Measurements from ENCODE around the gene SEC24B. TPM values are rescaled to one million over a fixed set of nuclear protein-coding genes. Genes with fewer than 3 reads are reported as not detected.

Gene SEC24B
- total RNA-seq, 1 experiment from 2014 or later, result 27.1 TPM

DNA sequence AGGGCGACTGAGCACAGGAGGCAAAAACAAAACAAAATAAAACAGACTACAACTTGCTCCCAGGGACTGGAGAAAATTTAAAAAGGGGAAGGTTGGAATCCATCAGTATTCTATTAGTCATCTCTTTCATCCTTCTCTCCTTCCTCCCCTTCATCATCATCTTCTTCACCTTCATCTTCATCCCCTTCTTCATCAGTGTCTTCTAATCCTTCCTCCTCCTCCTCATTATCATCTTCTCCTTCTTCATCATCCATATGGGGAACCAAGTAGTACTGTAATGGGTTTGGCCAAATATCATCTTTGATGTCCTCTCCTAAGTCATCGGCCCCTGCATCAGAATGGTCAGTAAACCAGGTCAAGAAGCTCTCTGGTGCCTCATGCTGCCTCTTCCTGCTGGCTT lies 119.5 kb downstream of the SEC24B start:
- H3K56ac ChIP-seq (ENCODE audit: insufficient read length, low read depth, low read length), result no peak overlapping the region
- no peak overlapping the region for H2AFZ ChIP-seq (ENCODE audit: low read length)
- H3K27ac ChIP-seq (ENCODE audit: insufficient read length, low read depth, low read length), result no peak overlapping the region
- no peaks in the 10 kb centered on the region for H3K23me2 ChIP-seq (ENCODE audit: insufficient read length, low read depth, low read length, poor library complexity, severe bottlenecking)
- H3K4me1 ChIP-seq (ENCODE audit: insufficient read depth, low read length), result no peaks in the 10 kb centered on the region
- H3K9me3 ChIP-seq (ENCODE audit: control insufficient read depth, low read depth, low read length), result no peaks in the 10 kb centered on the region
- no peaks in the 10 kb centered on the region for H3K27me3 ChIP-seq (ENCODE audit: insufficient read depth, low read length)
- no peak overlapping the region for H4K91ac ChIP-seq (ENCODE audit: insufficient read length, low read depth, low read length)
- H3K4ac ChIP-seq (ENCODE audit: low read depth, low read length), result no peak overlapping the region
- H2BK120ac ChIP-seq (ENCODE audit: low read depth, low read length, poor library complexity, severe bottlenecking), result no peak overlapping the region
- no peak overlapping the region for H3K23ac ChIP-seq (ENCODE audit: insufficient read length, low read depth, low read length)
- no peaks in the 10 kb centered on the region for H3K79me2 ChIP-seq (ENCODE audit: insufficient read depth, low read length)
- H3K4me1 Mint-ChIP-seq, result peaks cover 6 to 8% of the 10 kb centered on the region in 2 experiments
- H2BK12ac ChIP-seq (ENCODE audit: insufficient read length, low read depth, low read length), result no peak overlapping the region
- no peak for DNase-seq
- no peaks in the 10 kb centered on the region for H3K27me3 Mint-ChIP-seq (ENCODE audit: low read depth)
- no peaks in the 10 kb centered on the region for H3K79me1 ChIP-seq (ENCODE audit: insufficient read depth, low read depth, low read length, poor library complexity, severe bottlenecking)
- H3K27ac Mint-ChIP-seq, result no peak overlapping the region
- no peak overlapping the region for H4K8ac ChIP-seq (replicated peaks; ENCODE audit: insufficient read length, low read depth, low read length)
- TF ChIP-seq, protein P1, sequence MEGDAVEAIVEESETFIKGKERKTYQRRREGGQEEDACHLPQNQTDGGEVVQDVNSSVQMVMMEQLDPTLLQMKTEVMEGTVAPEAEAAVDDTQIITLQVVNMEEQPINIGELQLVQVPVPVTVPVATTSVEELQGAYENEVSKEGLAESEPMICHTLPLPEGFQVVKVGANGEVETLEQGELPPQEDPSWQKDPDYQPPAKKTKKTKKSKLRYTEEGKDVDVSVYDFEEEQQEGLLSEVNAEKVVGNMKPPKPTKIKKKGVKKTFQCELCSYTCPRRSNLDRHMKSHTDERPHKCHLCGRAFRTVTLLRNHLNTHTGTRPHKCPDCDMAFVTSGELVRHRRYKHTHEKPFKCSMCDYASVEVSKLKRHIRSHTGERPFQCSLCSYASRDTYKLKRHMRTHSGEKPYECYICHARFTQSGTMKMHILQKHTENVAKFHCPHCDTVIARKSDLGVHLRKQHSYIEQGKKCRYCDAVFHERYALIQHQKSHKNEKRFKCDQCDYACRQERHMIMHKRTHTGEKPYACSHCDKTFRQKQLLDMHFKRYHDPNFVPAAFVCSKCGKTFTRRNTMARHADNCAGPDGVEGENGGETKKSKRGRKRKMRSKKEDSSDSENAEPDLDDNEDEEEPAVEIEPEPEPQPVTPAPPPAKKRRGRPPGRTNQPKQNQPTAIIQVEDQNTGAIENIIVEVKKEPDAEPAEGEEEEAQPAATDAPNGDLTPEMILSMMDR (conservative IDR thresholded peaks at IDR 0.05), result no peak
- H4K20me1 ChIP-seq (ENCODE audit: control insufficient read depth, insufficient read depth, insufficient read length), result no peaks in the 10 kb centered on the region
- H3K4me2 ChIP-seq (ENCODE audit: insufficient read depth, insufficient read length, low read length), result no peak overlapping the region
- H3K36me3 Mint-ChIP-seq (ENCODE audit: insufficient read depth in 1 of 3, low read depth in 3 of 3), result peaks cover 2 to 8% (median 4%) of the 10 kb centered on the region in 3 experiments; a peak in 5 of 7 replicates
- H3K14ac ChIP-seq (ENCODE audit: insufficient read depth, low read length), result no peak overlapping the region
- H2BK15ac ChIP-seq (ENCODE audit: low read depth, low read length), result no peak overlapping the region
- no peak overlapping the region for H2BK5ac ChIP-seq (ENCODE audit: insufficient read length, low read length)
- H3K9me3 Mint-ChIP-seq, result peaks cover 2 to 3% of the 10 kb centered on the region in 2 experiments; a peak in 2 of 5 replicates
- H3K18ac ChIP-seq (ENCODE audit: insufficient read length, low read depth, low read length), result no peak overlapping the region
- H2AK5ac ChIP-seq (ENCODE audit: insufficient read length, low read length), result no peak overlapping the region
- no peak overlapping the region for H2BK20ac ChIP-seq (ENCODE audit: low read depth, low read length, poor library complexity, severe bottlenecking)
- H3K9ac ChIP-seq (ENCODE audit: extremely low read depth, insufficient read length, low read length), result no peak overlapping the region
- WGBS (ENCODE audit: extremely low coverage, insufficient read length, low lambda C conversion rate), result no CpG with 5 or more reads among the region's 2 CpGs
- no peak overlapping the region for H3T11ph ChIP-seq (ENCODE audit: low read length)
- H3K4me3 Mint-ChIP-seq, result no peak overlapping the region
- H4K5ac ChIP-seq (ENCODE audit: insufficient read length, low read depth, low read length), result no peak overlapping the region

Data from H9 (cell line).